IPS DF 19.7 (cell line): ENCODE results near the gene PROP1.
"Not testable (repeated sequence)": the region's sequence is repeated elsewhere in the genome, so short reads cannot be mapped to it uniquely, and the experiment has no call there.

Experiments used
- DNase-seq: peaks from one replicate; pipeline ENCODE4 v3.0.0-alpha.2; 2013; ENCODE audit warnings: low read depth, low spot score

Gene PROP1

DNA sequence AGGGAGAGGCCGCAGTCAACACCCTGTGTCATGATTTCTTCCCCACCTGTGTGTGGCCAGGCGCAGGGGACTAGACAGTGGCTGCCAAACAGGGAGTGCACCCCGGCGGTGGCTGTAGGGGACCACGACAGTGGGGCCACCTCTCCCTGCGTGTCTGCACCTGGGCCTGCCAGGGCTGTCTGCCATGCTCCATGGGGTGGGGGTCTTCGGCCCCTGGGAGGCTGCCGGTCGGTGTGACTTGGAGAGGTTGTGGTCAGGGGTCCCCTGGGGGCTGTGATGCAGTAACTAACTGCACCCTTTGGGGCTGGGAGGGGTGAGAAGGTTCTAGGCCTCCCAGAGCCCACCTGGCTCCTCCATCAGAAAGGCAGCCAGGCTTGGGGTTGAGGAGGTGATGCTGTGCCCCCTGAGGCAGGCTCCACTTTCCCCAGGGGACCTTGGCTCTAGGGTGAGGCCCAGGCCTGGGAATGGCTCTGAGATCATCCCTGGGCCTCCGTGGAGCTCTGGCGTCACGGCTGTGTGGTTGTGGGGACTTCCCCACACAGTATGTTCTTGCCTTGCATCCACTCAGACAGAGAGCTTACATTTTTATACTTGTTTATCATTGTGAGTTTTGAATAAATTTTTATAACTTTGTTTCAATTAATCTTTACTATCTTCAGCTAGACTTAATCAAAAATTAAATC lies 50.3 kb downstream of the PROP1 start:
- not testable (repeated sequence) for DNase-seq

DNA sequence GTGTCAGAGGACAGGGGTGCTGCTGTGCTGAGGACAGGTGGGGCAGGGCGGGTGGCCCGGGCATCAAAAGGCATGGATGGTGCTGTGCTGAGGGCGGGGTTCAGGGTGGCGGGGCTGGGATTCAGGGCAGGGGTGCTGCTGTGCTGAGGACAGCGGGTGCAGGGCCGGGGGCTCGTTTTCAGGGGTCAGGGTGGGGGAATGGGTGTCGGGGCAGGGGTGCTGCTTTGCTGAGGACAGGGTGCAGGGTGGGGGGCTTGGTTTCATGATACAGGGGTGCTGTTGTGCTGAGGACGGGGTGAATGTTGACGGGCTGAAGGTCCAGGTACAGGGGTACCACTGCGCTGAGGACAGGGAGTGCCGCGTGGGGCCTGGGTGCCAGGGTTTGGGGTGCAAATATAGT lies 50.9 kb downstream of the PROP1 start:
- not testable (repeated sequence) for DNase-seq

DNA sequence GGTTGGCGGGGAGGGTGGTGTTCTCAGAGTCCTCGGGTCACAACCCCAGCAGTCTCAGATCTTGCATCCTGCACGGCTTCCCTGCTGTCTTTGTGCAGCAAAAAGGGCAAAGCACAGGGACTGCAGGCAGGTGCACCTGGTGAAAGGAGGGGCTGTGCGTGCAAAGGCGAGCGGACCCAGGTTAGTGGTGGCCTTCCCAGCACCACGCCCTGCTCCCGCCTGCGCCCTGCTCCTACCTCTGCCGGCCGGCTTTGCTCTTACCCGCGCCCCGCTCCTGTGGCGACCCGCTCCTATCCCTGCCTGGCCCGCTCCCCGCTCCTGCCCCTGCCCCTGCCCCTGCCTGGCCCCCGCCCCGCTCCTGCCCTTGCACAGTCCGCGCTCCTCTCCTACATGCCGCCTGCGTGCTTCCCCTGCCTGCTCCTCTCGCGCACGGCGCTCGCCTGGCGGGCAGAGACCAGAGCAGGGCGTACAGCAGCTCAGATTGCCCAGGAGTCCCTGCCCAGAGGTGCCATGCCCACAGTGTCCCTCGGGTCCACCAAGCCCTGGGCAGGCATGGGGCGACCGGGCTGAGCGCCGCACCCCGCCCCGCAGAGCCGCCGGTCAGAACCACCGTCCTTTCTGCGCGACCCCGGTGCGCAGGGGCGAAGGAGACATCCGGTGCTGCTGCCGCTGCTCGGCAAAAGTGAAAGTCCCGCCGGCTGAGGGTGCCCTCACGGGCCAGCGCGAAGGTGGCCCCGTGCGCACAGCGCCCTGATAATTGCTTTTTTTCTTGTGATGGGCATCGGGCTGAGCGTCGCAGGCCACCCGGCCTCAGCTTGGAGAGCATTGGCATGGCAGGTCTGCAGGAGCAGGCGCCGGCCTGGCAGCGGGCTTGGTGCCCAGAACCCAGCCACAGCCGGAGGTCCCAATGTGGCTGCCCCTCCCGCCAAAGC lies 52.0 kb downstream of the PROP1 start:
- DNase-seq = not testable (repeated sequence)

DNA sequence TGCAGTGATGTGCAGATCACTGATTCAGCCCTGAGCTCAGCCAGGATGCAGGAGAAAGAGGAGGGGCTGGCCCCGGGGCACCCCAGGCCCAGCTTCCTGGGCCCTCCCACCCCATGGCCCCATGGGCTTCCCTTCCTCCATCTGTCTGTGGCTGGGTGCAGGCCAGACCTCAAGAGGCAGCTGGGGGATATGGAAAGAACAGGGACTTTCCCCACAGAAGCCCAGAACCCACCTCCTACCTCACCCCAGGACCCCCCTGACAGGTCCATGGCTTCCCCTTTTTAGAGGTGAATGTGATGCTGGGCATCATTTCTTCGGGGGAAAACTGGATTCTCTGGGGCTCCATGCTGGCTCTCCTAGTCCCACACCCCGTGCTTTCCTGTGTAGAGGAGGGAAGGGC lies 53.1 kb downstream of the PROP1 start:
- DNase-seq = not testable (repeated sequence)
